Lower leg skin (tissue), 4 donors: ENCODE data around the gene MCFD2. TPM values are rescaled to one million over a fixed set of nuclear protein-coding genes. Genes with fewer than 3 reads are reported as not detected.

Experiments used
- DNase-seq, 2 donors: peaks; one replicate each; pipeline ENCODE4 v3.0.0-alpha.2; 2019; ENCODE audit warnings: low spot score in 2 of 2
- H3K4me3 ChIP-seq: fragments of 200-600 bp; sonication (generic); 2 replicates; pipeline ENCODE4 v1.5.1; 2017; ENCODE audit warnings: mild to moderate bottlenecking, low read depth; ENCODE audit not compliant: poor library complexity, severe bottlenecking
- CTCF ChIP-seq, 3 donors: fragments of 450-650 bp; IDR thresholded peaks; one replicate each; pipeline ENCODE4 v1.5.1; 2016; ENCODE audit warnings: antibody characterized with exemption in 3 of 3, mild to moderate bottlenecking in 3 of 3, moderate library complexity in 2 of 3
- POLR2A ChIP-seq, 2 donors: fragments of 450-650 bp; IDR thresholded peaks; one replicate each; pipeline ENCODE4 v1.6.1; 2016 to 2017; ENCODE audit warnings: antibody characterized with exemption in 2 of 2, mild to moderate bottlenecking in 1 of 2, moderate library complexity in 1 of 2
- WGBS, 2 donors: methylation state at CpG; one replicate each; pipeline ENCODE4 v1.1.5; 2018; 5-methylcytosine and 5-hydroxymethylcytosine counted together
- intact Hi-C: fragments of 100-400 bp; cut with DNase I; formaldehyde crosslinking; loops from one replicate; pipeline ENCODE4 v1.15.0; 2023; ENCODE audit warnings: low total_unique reads
- total RNA-seq, 4 donors: library from RNA; depleted of rRNA; stranded (reverse); fragments of >200 nt; gene quantifications; one replicate each; pipeline ENCODE4 v1.1.0, GENCODE V29; 2016

The MCFD2 gene
- total RNA-seq, 4 donors from 2014 or later, result 32.4 to 43.3 (median 36.1) TPM

DNA sequence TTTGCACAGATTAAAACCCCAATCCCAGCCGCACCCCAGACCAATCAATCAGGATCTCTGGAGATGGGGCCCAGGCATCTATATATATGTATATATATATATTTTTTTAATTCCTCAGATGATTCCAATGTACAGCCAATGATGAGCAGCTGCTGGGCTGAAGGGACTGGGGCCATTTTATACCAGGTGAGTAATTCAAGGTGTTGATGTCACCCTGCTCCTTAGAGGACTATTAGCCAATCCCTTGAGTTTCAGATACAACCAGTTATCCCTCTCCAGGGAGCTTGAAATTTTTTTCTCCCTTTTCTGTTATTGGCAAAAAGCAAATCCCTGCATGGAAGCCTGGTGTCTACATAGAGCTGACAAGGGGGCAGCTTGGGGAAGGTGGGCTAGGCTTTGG lies 59.8 kb downstream of the MCFD2 start:
- DNase-seq, result no peak
- WGBS, 2 donors, result 76 to 83% methylated on average over 1 of the region's 1 CpG
- TF ChIP-seq CTCF (IDR thresholded peaks at IDR 0.05), result no peak
- no peak for TF ChIP-seq POLR2A (IDR thresholded peaks at IDR 0.05)
- intact Hi-C loops, result no loop called here
- H3K4me3 ChIP-seq, result no peak overlapping the region

DNA sequence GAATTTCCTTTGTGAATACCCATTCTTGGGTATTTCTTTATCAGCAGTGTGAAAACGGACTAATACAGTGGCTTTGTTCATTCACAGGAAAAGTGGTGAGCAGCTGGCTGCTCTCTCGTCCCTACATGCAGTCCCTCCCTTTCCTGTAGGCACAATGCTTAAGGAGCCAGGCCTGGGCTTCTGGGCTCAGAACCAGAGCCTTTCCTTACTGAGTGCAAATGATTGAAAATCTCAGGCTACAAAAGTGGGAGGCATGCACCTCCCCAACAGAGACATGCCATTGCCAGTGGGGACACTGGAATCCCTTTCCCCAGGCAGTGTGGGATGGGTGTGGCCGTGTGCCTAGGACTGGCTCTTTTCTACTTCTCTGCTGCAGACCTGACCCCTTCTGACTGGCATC lies 61.3 kb downstream of the MCFD2 start:
- no peak overlapping the region for H3K4me3 ChIP-seq
- intact Hi-C loops, result no loop called here
- no peak for TF ChIP-seq CTCF (IDR thresholded peaks at IDR 0.05)
- TF ChIP-seq POLR2A (IDR thresholded peaks at IDR 0.05), result no peak
- WGBS, 2 donors, result 31 to 43% methylated on average over 3 of the region's 3 CpGs
- no peak for DNase-seq

GRCh38 chr2:46852598-46852997 lies 63.0 kb downstream of the MCFD2 start:
- no peak for TF ChIP-seq CTCF (IDR thresholded peaks at IDR 0.05)
- TF ChIP-seq POLR2A (IDR thresholded peaks at IDR 0.05), result no peak
- no peak overlapping the region for H3K4me3 ChIP-seq
- intact Hi-C loops, result no loop called here
- no peak for DNase-seq
- 78 to 85% methylated on average over 1 of the region's 1 CpG for WGBS, 2 donors

- TF ChIP-seq CTCF (IDR thresholded peaks at IDR 0.05) (no peak), POLR2A (IDR thresholded peaks at IDR 0.05) (no peak)
- no peak overlapping the region for H3K4me3 ChIP-seq
- WGBS, 2 donors, result 89 to 95% methylated on average over 9 of the region's 9 CpGs
- no peak for DNase-seq
- intact Hi-C loops, result no loop called here
Measured at GRCh38 chr2:46852124-46852523, 63.5 kb downstream of the MCFD2 start.

Other genes starting within 250 kb of the MCFD2 start
- gene SOCS5, start 216.5 kb downstream of the MCFD2 start, total RNA-seq, result 10 to 100 TPM; 12.9 to 22.6 (median 15.2) TPM
- 10 to 100 TPM; 42.3 to 54.9 (median 43.4) TPM for gene TTC7A, start 25.4 kb upstream of the MCFD2 start, total RNA-seq
- gene STPG4, start 239.5 kb upstream of the MCFD2 start, total RNA-seq, result 1 to 10 TPM in 2 of 4 donors, not detected in 2; 1.4 to 4.1 TPM